Measurements from ENCODE around the gene OTOA. TPM values are rescaled to one million over a fixed set of nuclear protein-coding genes. Genes with fewer than 3 reads are reported as not detected.
"Not testable (repeated sequence)": the region's sequence is repeated elsewhere in the genome, so short reads cannot be mapped to it uniquely, and the experiment has no call there.

Gene OTOA
- total RNA-seq, 4 donors from 2014 or later = not detected

DNA sequence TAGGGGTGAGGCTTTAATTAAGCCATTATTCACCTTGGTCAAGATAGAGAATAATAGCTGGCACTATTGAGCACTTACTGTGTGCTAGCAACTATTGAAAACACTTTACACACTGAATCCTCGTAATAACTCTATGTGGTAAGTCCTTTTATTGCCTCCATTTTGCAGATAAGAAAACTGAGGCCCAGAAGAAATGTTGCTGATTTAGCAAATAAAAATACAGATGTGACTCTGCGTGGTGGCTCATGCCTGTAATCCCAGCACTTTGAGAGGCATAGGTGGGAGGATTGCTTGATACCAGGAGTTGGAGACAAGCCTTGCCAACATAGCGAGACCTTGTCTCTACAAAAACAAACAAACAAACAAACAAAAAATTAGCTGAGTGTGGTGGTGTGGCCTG, 19.4 kb downstream of the OTOA start:
- H3K4me3 ChIP-seq (ENCODE audit: low read depth, poor library complexity, severe bottlenecking) = no peak overlapping the region
- intact Hi-C loops (cut with DNase I; ENCODE audit: low total_unique reads) = no loop called here
- no peak for DNase-seq (ENCODE audit: low spot score in 2 of 2)
- WGBS, 2 donors = 85 to 86% methylated on average over 3 of the region's 3 CpGs
- TF ChIP-seq, protein P1, sequence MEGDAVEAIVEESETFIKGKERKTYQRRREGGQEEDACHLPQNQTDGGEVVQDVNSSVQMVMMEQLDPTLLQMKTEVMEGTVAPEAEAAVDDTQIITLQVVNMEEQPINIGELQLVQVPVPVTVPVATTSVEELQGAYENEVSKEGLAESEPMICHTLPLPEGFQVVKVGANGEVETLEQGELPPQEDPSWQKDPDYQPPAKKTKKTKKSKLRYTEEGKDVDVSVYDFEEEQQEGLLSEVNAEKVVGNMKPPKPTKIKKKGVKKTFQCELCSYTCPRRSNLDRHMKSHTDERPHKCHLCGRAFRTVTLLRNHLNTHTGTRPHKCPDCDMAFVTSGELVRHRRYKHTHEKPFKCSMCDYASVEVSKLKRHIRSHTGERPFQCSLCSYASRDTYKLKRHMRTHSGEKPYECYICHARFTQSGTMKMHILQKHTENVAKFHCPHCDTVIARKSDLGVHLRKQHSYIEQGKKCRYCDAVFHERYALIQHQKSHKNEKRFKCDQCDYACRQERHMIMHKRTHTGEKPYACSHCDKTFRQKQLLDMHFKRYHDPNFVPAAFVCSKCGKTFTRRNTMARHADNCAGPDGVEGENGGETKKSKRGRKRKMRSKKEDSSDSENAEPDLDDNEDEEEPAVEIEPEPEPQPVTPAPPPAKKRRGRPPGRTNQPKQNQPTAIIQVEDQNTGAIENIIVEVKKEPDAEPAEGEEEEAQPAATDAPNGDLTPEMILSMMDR (IDR thresholded peaks at IDR 0.05) = no peak
- no peak for TF ChIP-seq POLR2A (IDR thresholded peaks at IDR 0.05)

- no peak for TF ChIP-seq POLR2A (IDR thresholded peaks at IDR 0.05)
- TF ChIP-seq, protein P1 (IDR thresholded peaks at IDR 0.05) = no peak
- no peak for DNase-seq (ENCODE audit: low spot score in 2 of 2)
- intact Hi-C loops (cut with DNase I; ENCODE audit: low total_unique reads) = no loop called here
- no peak overlapping the region for H3K4me3 ChIP-seq (ENCODE audit: low read depth, poor library complexity, severe bottlenecking)
- WGBS, 2 donors = 25 to 27% methylated on average over 6 of the region's 6 CpGs
Measured at GRCh38 chr16:21684199-21684598, 20.4 kb downstream of the OTOA start.

GRCh38 chr16:21685034-21685455, 21.3 kb downstream of the OTOA start:
- H3K4me3 ChIP-seq (ENCODE audit: low read depth, poor library complexity, severe bottlenecking) = no peak overlapping the region
- 55 to 58% methylated on average over 14 of the region's 14 CpGs for WGBS, 2 donors
- TF ChIP-seq, protein P1 (IDR thresholded peaks at IDR 0.05) = no peak
- TF ChIP-seq POLR2A (IDR thresholded peaks at IDR 0.05) = no peak
- intact Hi-C loops (cut with DNase I; ENCODE audit: low total_unique reads) = no loop called here
- no peak for DNase-seq (ENCODE audit: low spot score in 2 of 2)

DNA sequence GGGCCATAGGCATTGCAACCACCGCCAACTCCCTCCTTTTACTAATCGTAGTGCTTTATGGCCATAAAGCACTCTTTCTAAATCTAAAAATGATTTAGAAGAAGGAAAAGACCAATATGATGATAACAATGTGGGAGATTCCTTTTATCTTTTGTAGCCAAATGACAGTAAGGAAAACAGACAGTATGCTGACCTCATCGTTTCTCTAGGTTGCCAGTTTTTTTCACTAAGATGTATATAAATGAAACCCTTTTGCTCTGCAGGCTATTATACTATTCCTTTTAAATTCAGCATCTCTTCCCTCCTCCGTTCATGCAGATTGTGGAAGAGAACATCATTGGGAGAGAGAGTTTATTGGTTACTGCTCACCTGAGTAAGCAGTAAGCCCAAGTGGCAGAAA, 25.3 kb downstream of the OTOA start:
- whole genome bisulfite sequencing, 2 donors = 66 to 71% methylated on average over 4 of the region's 4 CpGs
- no peak for TF ChIP-seq POLR2A (IDR thresholded peaks at IDR 0.05)
- TF ChIP-seq, protein P1 (IDR thresholded peaks at IDR 0.05) = no peak
- no peak for DNase-seq (ENCODE audit: low spot score in 2 of 2)
- intact Hi-C loops (cut with DNase I; ENCODE audit: low total_unique reads) = no loop called here
- H3K4me3 ChIP-seq (ENCODE audit: low read depth, poor library complexity, severe bottlenecking) = no peak overlapping the region

DNA sequence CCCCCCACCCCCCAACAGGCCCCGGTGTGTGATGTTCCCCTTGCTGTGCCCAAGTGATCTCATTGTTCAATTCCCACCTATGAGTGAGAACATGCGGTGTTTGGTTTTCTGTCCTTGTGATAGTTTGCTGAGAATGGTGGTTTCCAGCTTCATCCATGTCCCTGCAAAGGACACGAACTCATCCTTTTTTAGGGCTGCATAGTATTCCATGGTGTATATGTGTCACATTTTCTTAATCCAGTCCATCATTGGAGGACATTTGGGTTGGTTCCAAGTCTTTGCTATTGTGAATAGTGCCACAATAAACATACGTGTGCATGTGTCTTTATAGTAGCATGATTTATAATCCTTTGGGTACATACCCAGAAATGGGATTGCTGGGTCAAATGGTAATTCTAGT, 27.2 kb downstream of the OTOA start:
- H3K4me3 ChIP-seq (ENCODE audit: low read depth, poor library complexity, severe bottlenecking); intact Hi-C loops (cut with DNase I; ENCODE audit: low total_unique reads); DNase-seq (ENCODE audit: low spot score in 2 of 2): not testable (repeated sequence)
- 77 to 80% methylated on average over 4 of the region's 4 CpGs for WGBS, 2 donors

- intact Hi-C loops (cut with DNase I; ENCODE audit: low total_unique reads) = no loop called here
- TF ChIP-seq, protein P1 (IDR thresholded peaks at IDR 0.05) = no peak
- TF ChIP-seq POLR2A (IDR thresholded peaks at IDR 0.05) = no peak
- no peak overlapping the region for H3K4me3 ChIP-seq (ENCODE audit: low read depth, poor library complexity, severe bottlenecking)
- no peak for DNase-seq (ENCODE audit: low spot score in 2 of 2)
- WGBS, 2 donors = 61 to 64% methylated on average over 4 of the region's 4 CpGs
Measured at GRCh38 chr16:21694609-21695008, 30.8 kb downstream of the OTOA start.
